Measurements from ENCODE around the gene ANKS1A.
A peak's percentile ranks its signal among the peaks of the same experiment; 100 is the strongest.
"Not testable (repeated sequence)": the region's sequence is repeated elsewhere in the genome, so short reads cannot be mapped to it uniquely, and the experiment has no call there.

The ANKS1A gene

GRCh38 chr6:34920097-34920496 lies 31.0 kb downstream of the ANKS1A start:
- no peak for DNase-seq (ENCODE audit: low read depth, low spot score)

DNA sequence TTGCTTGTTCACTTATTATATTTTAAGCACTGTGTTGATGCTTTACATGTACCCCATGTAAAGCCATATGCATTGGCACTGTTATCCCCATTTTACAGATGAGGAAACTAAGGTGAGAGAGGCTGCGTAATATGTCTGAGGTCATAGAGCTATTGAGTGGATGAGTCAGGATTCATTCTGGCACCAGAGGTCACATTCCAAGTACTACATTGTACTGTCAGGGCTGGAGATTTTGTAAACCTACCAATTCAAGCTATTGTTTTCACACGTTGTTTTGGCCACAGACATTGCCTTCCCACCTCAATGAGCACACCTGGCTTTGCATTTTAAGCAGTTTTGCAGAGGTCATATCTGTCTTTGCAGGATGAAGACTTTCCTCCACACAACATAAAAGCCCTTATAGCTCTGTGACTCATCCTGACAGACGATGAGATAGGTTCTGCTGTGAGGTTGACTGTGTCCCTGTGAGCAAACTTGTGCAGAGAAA lies 33.2 kb downstream of the ANKS1A start:
- peak; percentile 16 for DNase-seq (ENCODE audit: low read depth, low spot score)

DNA sequence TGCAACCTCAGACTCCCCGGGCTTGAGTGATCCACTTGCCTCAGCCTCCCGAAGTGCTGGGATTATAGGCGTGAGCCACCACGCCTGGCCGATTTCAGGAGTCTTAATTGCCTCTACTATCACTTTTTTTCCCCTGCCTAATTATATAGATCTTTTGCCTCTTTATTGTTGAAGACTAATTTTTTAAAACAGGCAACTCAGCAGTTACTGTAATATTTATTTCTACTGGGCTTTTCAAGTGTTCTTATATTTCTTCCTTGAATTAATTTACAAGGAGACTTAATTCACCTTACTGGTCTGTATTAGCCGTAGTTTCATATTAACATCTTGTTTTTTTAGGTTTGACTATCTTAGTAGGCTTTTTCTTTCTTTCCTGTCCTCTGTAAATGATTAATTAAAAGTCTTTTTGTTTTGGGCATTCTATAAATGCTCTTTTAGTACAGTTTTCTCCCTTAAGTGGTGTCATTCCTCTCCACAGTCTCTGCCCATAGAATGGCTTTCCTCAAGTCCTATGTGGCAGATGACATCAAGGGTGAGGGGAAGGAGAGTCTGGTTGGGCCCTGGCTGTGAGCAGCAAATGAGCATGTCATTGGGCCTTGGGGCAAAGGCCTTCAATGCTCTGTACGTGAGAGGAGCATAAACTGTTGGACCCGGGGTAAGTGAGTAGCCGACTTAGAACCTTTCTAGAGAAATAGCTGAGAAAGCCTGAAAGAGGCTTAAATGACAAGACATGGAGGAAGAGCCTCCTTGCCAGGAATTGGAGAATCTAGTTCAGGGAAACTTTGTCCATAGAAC lies 36.0 kb downstream of the ANKS1A start:
- DNase-seq (ENCODE audit: low read depth, low spot score), result peak; percentile 64

GRCh38 chr6:34926655-34927054 lies 37.6 kb downstream of the ANKS1A start:
- DNase-seq (ENCODE audit: low read depth, low spot score), result no peak

GRCh38 chr6:34928220-34928619 lies 39.2 kb downstream of the ANKS1A start:
- DNase-seq (ENCODE audit: low read depth, low spot score), result peak; percentile 85

- no peak for DNase-seq (ENCODE audit: low read depth, low spot score)
Observed at GRCh38 chr6:34928695-34929094, 39.6 kb downstream of the ANKS1A start.

- DNase-seq (ENCODE audit: low read depth, low spot score), result no peak
Observed at GRCh38 chr6:34929241-34929978, 40.4 kb downstream of the ANKS1A start.

DNA sequence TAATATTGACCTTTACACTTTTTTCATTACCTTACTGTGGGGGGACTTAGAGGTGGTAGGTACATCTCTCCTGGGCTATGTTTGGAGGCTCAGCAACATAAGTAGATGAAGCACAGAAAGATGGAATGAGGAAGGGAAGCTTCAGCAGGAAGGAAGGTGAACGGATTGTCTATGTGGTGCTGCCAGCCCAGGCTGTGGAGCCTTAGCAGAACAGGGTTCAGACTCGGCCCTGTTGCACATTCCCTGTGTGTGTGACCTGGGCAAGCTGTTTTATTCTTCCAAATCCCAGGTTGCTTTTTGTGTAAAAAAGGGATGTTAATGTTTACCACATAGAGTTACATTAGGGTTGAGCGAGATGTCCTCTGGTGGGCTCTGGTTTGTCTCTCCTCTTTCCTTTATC lies 41.2 kb downstream of the ANKS1A start:
- no peak for DNase-seq (ENCODE audit: low read depth, low spot score)

GRCh38 chr6:34932202-34932601 lies 43.1 kb downstream of the ANKS1A start:
- not testable (repeated sequence) for DNase-seq (ENCODE audit: low read depth, low spot score)

DNA sequence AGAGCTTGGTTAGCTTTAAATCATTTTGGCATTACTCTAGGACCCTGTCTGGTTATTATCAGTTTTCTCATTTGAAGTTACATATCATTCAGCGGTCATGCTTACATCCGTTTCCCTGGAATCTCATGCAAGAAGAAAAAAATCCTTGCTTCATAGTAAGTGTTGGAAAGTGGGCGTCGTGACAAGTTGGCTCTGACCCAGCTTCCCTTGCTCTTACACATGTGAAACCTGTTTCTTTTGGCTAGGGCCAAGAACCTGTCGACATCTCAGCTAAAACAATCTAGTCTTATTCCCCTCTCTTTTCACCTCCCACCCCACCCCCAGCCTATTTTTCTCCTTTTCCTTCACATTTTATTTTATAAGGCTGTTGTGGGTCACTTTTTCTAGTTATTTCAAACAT lies 45.5 kb downstream of the ANKS1A start:
- DNase-seq (ENCODE audit: low read depth, low spot score), result no peak

DNA sequence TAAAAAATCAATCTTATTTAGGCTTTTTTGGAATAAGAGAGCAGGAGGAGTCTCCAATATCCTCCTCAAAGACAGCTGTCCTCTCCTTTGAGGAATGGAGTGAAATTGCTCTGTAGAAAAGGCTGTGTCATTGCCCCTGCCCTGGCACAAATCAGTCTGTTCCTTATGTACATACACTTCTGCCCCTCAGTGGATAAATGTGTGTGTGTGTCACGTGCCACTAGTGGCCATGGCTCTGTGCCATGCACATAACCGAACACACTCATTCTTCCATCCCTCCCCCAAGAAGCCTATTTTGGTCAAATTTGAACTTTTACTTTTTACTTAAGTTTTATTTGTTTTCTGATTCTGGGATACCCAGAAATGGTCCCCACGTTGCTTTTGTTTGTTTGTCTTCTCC lies 49.2 kb downstream of the ANKS1A start:
- DNase-seq (ENCODE audit: low read depth, low spot score), result no peak

DNA sequence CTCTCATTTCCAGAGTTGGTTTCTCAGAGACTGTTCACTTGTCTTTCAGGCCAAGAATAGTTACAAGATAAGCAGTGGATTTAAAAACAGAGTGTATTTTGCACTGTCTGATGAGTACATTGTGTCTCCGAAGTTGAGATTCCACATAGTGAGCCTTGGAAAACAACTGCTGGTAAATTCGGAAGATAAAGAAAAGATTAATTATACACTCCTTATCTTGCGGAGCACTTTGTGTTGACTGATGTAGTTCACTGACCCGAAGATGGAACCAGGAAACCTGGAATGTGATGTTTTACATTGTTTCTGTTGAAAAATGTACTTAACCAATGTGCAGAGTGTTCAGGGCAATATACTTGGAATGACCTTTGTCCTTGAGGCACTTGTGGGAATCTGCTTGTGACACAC lies 51.0 kb downstream of the ANKS1A start:
- DNase-seq (ENCODE audit: low read depth, low spot score), result no peak

GRCh38 chr6:34941421-34941820 lies 52.4 kb downstream of the ANKS1A start:
- DNase-seq (ENCODE audit: low read depth, low spot score), result no peak

GRCh38 chr6:34945317-34945716 lies 56.3 kb downstream of the ANKS1A start:
- DNase-seq (ENCODE audit: low read depth, low spot score), result no peak

DNA sequence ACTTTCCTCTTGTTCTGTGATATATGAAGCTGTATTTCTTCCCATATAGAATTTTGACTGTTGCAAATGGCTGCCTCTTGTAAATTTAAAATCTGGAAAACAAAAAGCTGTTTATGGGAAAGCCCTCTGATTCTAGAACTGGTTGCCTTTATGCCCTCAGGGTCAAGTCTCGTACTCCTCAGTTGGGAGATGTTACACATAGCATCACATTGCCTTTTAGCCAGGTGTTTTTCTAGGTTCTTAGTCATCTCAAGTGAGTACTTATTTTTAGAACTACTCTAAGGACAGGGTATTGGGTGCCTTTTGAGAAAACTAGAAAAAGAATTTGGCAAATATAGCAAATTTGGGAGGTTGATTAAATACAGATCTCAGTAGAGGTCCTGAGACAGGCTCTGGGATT lies 58.5 kb downstream of the ANKS1A start:
- DNase-seq (ENCODE audit: low read depth, low spot score), result no peak

DNA sequence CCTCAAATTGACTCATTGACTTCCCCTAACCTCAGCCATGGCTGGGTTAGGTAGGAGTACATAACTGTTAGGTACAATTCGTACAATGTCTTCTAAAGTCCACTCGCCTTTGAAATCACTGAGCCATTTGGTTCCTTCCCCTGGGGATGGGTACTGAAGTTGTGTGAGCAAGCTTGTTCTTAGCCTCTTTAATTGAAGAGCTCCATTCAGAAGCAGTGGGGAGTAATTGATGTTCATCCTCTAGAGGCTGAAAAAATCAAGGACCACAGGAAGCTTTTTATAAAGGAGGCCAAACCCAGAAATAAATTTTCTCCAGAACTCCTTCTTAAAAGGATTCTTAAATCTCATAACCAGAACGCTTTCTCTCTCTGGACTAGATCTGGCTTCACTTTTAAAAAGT lies 60.6 kb downstream of the ANKS1A start:
- DNase-seq (ENCODE audit: low read depth, low spot score), result no peak

DNA sequence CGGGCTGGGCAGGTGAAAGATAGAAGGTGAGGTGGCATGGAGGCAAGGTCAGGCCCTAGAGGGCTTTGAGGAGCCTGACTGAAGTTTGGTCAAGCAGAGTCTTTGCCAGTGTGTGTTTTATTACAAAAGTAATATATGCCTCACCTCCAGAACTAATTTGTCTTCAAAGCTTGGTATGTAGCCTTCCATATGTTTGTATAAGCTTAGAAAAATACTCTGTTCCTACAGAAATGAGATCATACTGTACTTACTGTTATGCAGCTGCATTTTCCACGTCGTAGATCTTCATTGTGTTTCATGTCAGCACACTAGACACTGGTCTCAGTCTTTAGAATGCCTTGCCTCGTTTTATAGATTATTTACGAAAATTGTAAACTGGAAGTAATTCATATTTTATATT lies 61.8 kb downstream of the ANKS1A start:
- no peak for DNase-seq (ENCODE audit: low read depth, low spot score)

DNA sequence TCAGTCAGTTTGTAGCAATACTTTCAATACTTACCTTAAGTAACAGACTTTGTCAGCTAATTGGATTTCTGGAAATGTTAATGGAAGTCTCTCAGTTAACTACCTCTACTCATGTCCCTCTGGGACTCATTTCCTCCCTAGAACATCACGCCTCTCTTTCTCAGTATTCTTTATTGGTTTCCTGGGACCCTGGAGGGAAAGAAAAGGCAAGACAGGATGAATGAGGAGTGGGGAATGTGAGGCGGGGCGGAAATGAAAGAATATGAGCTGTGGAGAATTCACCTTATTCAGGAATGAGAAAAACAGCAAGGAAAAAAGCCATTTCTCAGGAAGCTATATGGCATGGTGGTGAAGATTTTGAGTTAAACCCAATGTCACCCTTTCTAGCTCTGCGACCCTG lies 62.7 kb downstream of the ANKS1A start:
- DNase-seq (ENCODE audit: low read depth, low spot score), result no peak

GRCh38 chr6:34953061-34954025 lies 64.3 kb downstream of the ANKS1A start:
- no peak for DNase-seq (ENCODE audit: low read depth, low spot score)

- DNase-seq (ENCODE audit: low read depth, low spot score), result no peak
Observed at GRCh38 chr6:34955442-34955841, 66.4 kb downstream of the ANKS1A start.

DNA sequence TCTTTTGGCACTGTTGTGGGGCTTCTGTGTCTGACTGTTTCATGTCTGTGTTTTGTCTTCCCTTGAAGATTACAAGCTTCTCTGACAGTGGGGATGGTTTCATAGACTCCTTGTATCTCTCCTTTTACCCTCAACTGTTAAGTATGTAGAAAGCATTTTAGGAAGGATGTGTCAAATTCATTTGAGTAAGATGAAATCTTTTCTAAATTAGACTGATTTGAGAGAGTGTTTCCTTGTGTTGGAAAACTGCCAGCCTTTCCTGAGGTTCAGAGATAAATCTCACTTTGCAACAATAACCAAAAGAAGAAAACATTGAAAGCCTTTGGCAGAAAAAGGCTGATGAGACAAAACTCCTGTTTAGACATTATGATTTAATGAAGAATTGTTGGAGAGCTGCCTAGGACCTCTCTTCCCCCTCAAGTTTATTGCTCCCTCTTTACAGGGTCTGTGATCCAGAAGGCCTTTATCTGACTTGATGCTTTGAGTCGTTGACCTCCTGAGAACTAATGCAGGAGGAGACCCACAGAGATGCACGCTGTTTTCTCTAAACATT lies 68.3 kb downstream of the ANKS1A start:
- DNase-seq (ENCODE audit: low read depth, low spot score), result no peak

- DNase-seq (ENCODE audit: low read depth, low spot score), result no peak
Observed at GRCh38 chr6:34958734-34959133, 69.7 kb downstream of the ANKS1A start.
